ENCODE data around the gene WDFY4.

GRCh38 chr10:48661441-48661840 lies 23.2 kb upstream of the WDFY4 start:
- no peak for TF ChIP-seq CTCF (conservative IDR thresholded peaks at IDR 0.05)
- TF ChIP-seq ZFX (IDR thresholded peaks at IDR 0.05) = no peak

Data from C4-2B (cell line).